Body of pancreas (tissue), 4 donors: Measurements from ENCODE around the gene CAPN10.

Experiments
- POLR2A ChIP-seq, 3 donors: fragments of 450-650 bp; IDR thresholded peaks; one replicate each; pipeline ENCODE4 v1.6.1; 2016; ENCODE audit warnings: antibody characterized with exemption in 3 of 3, mild to moderate bottlenecking in 2 of 3
- TF ChIP-seq, protein P1 (sequence below), 7 experiments: fragments of 450-650 bp in 4 of 7; fragments of 200-600 bp in 3 of 7; sonication (generic) in 3 of 7; IDR thresholded peaks; one replicate each; pipeline ENCODE4 v1.5.1; 2016 to 2019; ENCODE audit warnings: antibody characterized with exemption in 7 of 7

DNA sequence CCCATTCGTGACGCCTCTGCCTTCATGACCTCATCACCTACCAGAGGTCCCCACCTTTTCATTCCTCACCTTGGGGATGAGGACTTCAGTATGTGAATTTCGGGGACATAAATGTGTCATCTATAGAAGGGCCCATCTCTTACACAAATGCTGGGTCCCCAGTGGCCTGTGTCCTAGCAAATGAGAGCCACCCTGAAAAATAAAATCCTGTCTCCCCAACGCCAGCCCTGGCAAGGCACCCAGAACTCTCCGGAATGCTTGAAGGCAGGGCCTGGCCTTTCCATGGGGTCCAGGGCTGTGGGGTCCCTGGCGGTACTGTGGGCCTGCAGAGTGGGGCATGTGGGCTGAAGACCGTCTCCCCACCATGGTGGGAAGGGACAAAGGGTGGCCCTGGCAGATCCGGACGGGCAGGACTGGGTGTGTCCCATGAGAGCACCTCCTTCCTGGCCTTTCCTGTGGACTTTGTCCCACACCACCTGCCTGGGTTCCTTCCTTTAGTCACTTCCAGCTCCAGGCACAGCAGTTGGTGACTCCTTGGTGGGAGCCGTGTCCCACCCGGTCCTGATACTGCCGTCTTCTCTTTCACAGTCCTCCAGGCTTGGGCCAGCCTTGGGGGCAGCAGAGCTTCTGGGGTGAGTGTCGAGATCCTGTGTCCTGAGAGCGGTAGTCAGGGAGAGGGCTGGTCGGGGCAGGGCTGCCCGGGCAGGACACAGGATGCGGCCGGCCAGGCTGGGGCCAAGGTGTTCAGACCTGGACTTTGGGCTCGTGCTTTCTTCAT, 18.6 kb downstream of the CAPN10 start:
- TF ChIP-seq, protein P1, sequence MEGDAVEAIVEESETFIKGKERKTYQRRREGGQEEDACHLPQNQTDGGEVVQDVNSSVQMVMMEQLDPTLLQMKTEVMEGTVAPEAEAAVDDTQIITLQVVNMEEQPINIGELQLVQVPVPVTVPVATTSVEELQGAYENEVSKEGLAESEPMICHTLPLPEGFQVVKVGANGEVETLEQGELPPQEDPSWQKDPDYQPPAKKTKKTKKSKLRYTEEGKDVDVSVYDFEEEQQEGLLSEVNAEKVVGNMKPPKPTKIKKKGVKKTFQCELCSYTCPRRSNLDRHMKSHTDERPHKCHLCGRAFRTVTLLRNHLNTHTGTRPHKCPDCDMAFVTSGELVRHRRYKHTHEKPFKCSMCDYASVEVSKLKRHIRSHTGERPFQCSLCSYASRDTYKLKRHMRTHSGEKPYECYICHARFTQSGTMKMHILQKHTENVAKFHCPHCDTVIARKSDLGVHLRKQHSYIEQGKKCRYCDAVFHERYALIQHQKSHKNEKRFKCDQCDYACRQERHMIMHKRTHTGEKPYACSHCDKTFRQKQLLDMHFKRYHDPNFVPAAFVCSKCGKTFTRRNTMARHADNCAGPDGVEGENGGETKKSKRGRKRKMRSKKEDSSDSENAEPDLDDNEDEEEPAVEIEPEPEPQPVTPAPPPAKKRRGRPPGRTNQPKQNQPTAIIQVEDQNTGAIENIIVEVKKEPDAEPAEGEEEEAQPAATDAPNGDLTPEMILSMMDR (IDR thresholded peaks at IDR 0.05) = no peak
- no peak for TF ChIP-seq POLR2A (IDR thresholded peaks at IDR 0.05)
